ENCODE results near the gene CDC42BPB. TPM values are rescaled to one million over a fixed set of nuclear protein-coding genes. Genes with fewer than 3 reads are reported as not detected.

Gene CDC42BPB
- total RNA-seq, 1 experiment from 2014 or later = 84.4 TPM

DNA sequence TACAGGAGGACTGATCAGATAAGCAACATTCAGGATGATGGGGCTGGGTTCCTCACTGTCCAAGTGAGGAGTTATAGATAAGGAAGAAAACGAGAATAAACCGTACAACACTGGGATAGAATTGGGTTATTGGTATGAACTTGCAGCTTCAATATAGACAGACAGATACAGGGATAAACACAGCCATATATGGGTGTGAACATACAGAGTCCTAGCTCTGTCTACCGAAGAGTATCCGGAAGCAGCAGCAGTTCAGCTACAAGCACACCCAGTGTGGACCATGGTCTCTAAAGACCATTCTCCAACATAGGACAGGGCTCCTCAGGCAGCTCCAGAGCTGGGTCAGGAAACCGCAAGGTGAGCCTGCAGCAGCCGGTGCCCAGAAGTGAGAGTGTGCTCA lies 40.8 kb downstream of the CDC42BPB start:
- no peak for DNase-seq (ENCODE audit: low read depth, low spot score)
- H3K27me3 ChIP-seq (ENCODE audit: control insufficient read depth, insufficient read depth, low read length) = no peaks in the 10 kb centered on the region
- H3K9me3 ChIP-seq (ENCODE audit: control insufficient read depth, insufficient read depth, low read depth, low read length) = no peaks in the 10 kb centered on the region
- ChIA-PET POLR2A (no interaction called here), CTCF (no interaction called here)
- intact Hi-C loops (cut with micrococcal nuclease; ENCODE audit: unreplicated experiment) = no loop called here
- ATAC-seq = no peak
- H3K4me3 ChIP-seq (ENCODE audit: low read depth in 2 of 2, low read length in 2 of 2) = no peak overlapping the region
- in situ Hi-C loops (cut with HindIII; ENCODE audit: low pct_unique_long_range_greater_than_20kb, low sequenced_read_pairs) = no loop called here
- peaks cover 26% of the 10 kb centered on the region for H3K4me1 ChIP-seq (ENCODE audit: control insufficient read depth, insufficient read depth, low read length)
- BruUV-seq (replicated peaks) = no TSS peak
- TF ChIP-seq CTCF (IDR thresholded peaks at IDR 0.05) (no peak), REST (IDR thresholded peaks at IDR 0.05; ENCODE audit: insufficient read depth in 1 of 2, low read depth in 2 of 2, low read length in 1 of 2) (no peak), TCF7L2 (IDR thresholded peaks at IDR 0.05; ENCODE audit: low read depth, low read length) (no peak), SIN3A (IDR thresholded peaks at IDR 0.05; ENCODE audit: borderline replicate concordance, insufficient read depth, low read depth, low read length) (no peak), POLR2AphosphoS5 (IDR thresholded peaks at IDR 0.05; ENCODE audit: low read depth, low read length) (no peak)
- H3K27ac ChIP-seq (ENCODE audit: low read length) = no peak overlapping the region
- no peaks in the 10 kb centered on the region for H3K36me3 ChIP-seq (ENCODE audit: control insufficient read depth, insufficient read depth, low read length)

- intact Hi-C loops (cut with micrococcal nuclease; ENCODE audit: unreplicated experiment) = no loop called here
- no peaks in the 10 kb centered on the region for H3K27me3 ChIP-seq (ENCODE audit: control insufficient read depth, insufficient read depth, low read length)
- no peak overlapping the region for H3K27ac ChIP-seq (ENCODE audit: low read length)
- ChIA-PET CTCF (no interaction called here), POLR2A (no interaction called here)
- in situ Hi-C loops (cut with HindIII; ENCODE audit: low pct_unique_long_range_greater_than_20kb, low sequenced_read_pairs) = no loop called here
- no peaks in the 10 kb centered on the region for H3K9me3 ChIP-seq (ENCODE audit: control insufficient read depth, insufficient read depth, low read depth, low read length)
- no TSS peak for BruUV-seq (replicated peaks)
- ATAC-seq (no peak), DNase-seq (ENCODE audit: low read depth, low spot score) (no peak)
- TF ChIP-seq TCF7L2 (IDR thresholded peaks at IDR 0.05; ENCODE audit: low read depth, low read length) (no peak), POLR2AphosphoS5 (IDR thresholded peaks at IDR 0.05; ENCODE audit: low read depth, low read length) (no peak), REST (IDR thresholded peaks at IDR 0.05; ENCODE audit: insufficient read depth in 1 of 2, low read depth in 2 of 2, low read length in 1 of 2) (no peak), SIN3A (IDR thresholded peaks at IDR 0.05; ENCODE audit: borderline replicate concordance, insufficient read depth, low read depth, low read length) (no peak), CTCF (IDR thresholded peaks at IDR 0.05) (no peak)
- no peak overlapping the region for H3K4me3 ChIP-seq (ENCODE audit: low read depth in 2 of 2, low read length in 2 of 2)
- no peaks in the 10 kb centered on the region for H3K36me3 ChIP-seq (ENCODE audit: control insufficient read depth, insufficient read depth, low read length)
- H3K4me1 ChIP-seq (ENCODE audit: control insufficient read depth, insufficient read depth, low read length) = peaks cover 31% of the 10 kb centered on the region
These were observed 41.3 kb downstream of the CDC42BPB start for GRCh38 chr14:103016071-103016470.

All from Panc1 (cell line).